ENCODE results near the gene AURKAIP1. TPM values are rescaled to one million over a fixed set of nuclear protein-coding genes. Genes with fewer than 3 reads are reported as not detected.

AURKAIP1 gene
- total and polyA plus RNA-seq, 2 of the 13 experiments (the other 11 are each of a cell fraction or from before 2014, with no cell fraction given) = 69.5 to 175 TPM

DNA sequence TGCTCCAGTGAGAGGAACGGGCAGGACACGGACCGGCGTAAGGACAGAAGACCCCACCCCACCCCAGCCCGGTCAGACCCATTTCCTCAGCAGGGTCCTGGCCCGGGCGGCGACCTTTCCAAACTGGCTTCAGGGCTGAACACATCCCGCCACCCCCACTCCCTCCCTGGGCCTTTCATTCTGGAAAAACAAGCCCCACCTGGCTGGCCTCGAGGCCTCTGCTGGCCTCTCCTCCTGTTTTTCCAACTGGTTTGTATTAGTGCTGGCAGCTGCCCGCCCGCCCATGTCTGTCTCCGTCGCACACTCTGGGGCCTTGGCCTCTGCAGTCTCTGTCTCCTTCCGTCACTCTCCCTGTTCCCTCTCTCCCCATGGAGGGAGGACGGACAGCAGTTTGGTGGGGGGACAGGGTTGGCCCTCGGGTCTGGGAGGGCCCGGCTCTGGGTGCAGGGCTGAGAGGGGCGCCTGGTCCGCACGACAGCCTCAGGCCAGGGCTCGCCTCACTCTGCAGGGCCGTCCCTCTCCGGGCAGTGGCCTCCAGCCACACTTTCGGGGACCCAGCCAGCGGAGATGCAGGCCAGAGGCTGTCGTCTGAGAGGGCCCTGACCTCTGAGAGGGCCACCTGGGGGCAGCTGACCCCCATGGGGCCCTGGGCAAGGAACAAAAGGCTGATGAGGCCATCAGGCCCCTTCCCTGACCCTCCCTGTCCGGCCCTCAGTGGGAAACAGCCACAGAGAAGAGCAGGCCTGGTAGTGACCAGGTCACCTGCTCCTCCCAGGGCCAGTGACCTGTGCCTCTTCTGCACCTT is 15.1 kb downstream of the AURKAIP1 start (continued):
- TF ChIP-seq, protein P1, sequence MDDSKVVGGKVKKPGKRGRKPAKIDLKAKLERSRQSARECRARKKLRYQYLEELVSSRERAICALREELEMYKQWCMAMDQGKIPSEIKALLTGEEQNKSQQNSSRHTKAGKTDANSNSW (CRISPR knock-in tag; IDR thresholded peaks at IDR 0.05; ENCODE audit: borderline replicate concordance) = peak; percentile 48; the same call in 1 of the 2 replicates
- TF ChIP-seq DR1 (CRISPR knock-in tag; IDR thresholded peaks at IDR 0.05) (no peak), ATF7-NPFF (CRISPR knock-in tag; IDR thresholded peaks at IDR 0.05; ENCODE audit: low read depth) (0 out of 2 replicates have a peak, but pooled peaks have one; percentile 3), TOPORS (CRISPR knock-in tag; IDR thresholded peaks at IDR 0.05) (peak; percentile 55; the same call in 1 of the 2 replicates), PLRG1 (conservative IDR thresholded peaks at IDR 0.05) (no peak), ZSCAN25 (CRISPR knock-in tag; IDR thresholded peaks at IDR 0.05) (0 out of 2 replicates have a peak, but pooled peaks have one; percentile 63), HNRNPLL (IDR thresholded peaks at IDR 0.05; ENCODE audit: low read depth, low read length, poor library complexity, severe bottlenecking) (peak; percentile 28), ISX (CRISPR knock-in tag; conservative IDR thresholded peaks at IDR 0.05) (no peak), KDM3A (CRISPR knock-in tag; IDR thresholded peaks at IDR 0.05; ENCODE audit: low read depth) (0 out of 2 replicates have a peak, but pooled peaks have one; percentile 45), NFYC (CRISPR knock-in tag; IDR thresholded peaks at IDR 0.05) (no peak), ZSCAN21 (CRISPR knock-in tag; IDR thresholded peaks at IDR 0.05; ENCODE audit: borderline replicate concordance) (peak; percentile 19; the same call in 1 of the 2 replicates), ZNF549 (CRISPR knock-in tag; IDR thresholded peaks at IDR 0.05) (no peak)
- TF ChIP-seq, protein P2, sequence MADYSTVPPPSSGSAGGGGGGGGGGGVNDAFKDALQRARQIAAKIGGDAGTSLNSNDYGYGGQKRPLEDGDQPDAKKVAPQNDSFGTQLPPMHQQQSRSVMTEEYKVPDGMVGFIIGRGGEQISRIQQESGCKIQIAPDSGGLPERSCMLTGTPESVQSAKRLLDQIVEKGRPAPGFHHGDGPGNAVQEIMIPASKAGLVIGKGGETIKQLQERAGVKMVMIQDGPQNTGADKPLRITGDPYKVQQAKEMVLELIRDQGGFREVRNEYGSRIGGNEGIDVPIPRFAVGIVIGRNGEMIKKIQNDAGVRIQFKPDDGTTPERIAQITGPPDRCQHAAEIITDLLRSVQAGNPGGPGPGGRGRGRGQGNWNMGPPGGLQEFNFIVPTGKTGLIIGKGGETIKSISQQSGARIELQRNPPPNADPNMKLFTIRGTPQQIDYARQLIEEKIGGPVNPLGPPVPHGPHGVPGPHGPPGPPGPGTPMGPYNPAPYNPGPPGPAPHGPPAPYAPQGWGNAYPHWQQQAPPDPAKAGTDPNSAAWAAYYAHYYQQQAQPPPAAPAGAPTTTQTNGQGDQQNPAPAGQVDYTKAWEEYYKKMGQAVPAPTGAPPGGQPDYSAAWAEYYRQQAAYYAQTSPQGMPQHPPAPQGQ (CRISPR knock-in tag; IDR thresholded peaks at IDR 0.05; ENCODE audit: borderline replicate concordance) = no peak
- TF ChIP-seq, protein P3, sequence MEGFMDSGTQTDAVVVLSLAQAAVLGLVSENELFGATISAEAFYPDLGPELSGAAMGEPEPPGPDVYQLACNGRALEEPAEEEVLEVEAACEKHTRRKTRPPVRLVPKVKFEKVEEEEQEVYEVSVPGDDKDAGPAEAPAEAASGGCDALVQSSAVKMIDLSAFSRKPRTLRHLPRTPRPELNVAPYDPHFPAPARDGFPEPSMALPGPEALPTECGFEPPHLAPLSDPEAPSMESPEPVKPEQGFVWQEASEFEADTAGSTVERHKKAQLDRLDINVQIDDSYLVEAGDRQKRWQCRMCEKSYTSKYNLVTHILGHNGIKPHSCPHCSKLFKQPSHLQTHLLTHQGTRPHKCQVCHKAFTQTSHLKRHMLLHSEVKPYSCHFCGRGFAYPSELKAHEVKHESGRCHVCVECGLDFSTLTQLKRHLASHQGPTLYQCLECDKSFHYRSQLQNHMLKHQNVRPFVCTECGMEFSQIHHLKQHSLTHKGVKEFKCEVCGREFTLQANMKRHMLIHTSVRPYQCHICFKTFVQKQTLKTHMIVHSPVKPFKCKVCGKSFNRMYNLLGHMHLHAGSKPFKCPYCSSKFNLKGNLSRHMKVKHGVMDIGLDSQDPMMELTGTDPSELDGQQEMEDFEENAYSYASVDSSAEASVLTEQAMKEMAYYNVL (CRISPR knock-in tag; IDR thresholded peaks at IDR 0.05; ENCODE audit: borderline replicate concordance) = peak; percentile 52; the same call in 1 of the 2 replicates
- TF ChIP-seq, protein P4, sequence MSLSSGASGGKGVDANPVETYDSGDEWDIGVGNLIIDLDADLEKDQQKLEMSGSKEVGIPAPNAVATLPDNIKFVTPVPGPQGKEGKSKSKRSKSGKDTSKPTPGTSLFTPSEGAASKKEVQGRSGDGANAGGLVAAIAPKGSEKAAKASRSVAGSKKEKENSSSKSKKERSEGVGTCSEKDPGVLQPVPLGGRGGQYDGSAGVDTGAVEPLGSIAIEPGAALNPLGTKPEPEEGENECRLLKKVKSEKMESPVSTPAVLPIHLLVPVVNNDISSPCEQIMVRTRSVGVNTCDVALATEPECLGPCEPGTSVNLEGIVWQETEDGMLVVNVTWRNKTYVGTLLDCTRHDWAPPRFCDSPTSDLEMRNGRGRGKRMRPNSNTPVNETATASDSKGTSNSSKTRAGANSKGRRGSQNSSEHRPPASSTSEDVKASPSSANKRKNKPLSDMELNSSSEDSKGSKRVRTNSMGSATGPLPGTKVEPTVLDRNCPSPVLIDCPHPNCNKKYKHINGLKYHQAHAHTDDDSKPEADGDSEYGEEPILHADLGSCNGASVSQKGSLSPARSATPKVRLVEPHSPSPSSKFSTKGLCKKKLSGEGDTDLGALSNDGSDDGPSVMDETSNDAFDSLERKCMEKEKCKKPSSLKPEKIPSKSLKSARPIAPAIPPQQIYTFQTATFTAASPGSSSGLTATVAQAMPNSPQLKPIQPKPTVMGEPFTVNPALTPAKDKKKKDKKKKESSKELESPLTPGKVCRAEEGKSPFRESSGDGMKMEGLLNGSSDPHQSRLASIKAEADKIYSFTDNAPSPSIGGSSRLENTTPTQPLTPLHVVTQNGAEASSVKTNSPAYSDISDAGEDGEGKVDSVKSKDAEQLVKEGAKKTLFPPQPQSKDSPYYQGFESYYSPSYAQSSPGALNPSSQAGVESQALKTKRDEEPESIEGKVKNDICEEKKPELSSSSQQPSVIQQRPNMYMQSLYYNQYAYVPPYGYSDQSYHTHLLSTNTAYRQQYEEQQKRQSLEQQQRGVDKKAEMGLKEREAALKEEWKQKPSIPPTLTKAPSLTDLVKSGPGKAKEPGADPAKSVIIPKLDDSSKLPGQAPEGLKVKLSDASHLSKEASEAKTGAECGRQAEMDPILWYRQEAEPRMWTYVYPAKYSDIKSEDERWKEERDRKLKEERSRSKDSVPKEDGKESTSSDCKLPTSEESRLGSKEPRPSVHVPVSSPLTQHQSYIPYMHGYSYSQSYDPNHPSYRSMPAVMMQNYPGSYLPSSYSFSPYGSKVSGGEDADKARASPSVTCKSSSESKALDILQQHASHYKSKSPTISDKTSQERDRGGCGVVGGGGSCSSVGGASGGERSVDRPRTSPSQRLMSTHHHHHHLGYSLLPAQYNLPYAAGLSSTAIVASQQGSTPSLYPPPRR (CRISPR knock-in tag; IDR thresholded peaks at IDR 0.05; ENCODE audit: borderline replicate concordance) = peak; percentile 82
